GM12878 (cell line): ENCODE results near the gene SLC22A23. TPM values are rescaled to one million over a fixed set of nuclear protein-coding genes. Genes with fewer than 3 reads are reported as not detected.
A peak's percentile ranks its signal among the peaks of the same experiment; 100 is the strongest.

Experiments used
- ATAC-seq: fragments of 200-7000 bp; cut with Tn5 transposase; 3 replicates; pipeline ENCODE4 v1.9.1; 2020; ENCODE audit warnings: mild to moderate bottlenecking, moderate library complexity
- BruUV-seq: library from RNA; stranded (reverse); fragments of 400-500 nt; replicated peaks from 2 replicates; lab custom pipeline; 2021; lab: Mats Ljungman, UMichigan
- CTCF ChIA-PET: fragments of 300-600 bp; sonication (Branson Sonifier 250); formaldehyde crosslinking; extraction: SDS; loops from one replicate; lab custom pipeline; 2021; ENCODE audit warnings: inconsistent platforms; lab: Yijun Ruan, JAX
- POLR2A ChIA-PET: fragments of 350-600 bp; formaldehyde crosslinking; extraction: SDS; loops from one replicate; lab custom pipeline; 2021; ENCODE audit warnings: inconsistent platforms; lab: Charles Lee
- RAD21 ChIA-PET: fragments of 300-600 bp; sonication (Branson Sonifier 250); formaldehyde crosslinking; loops from one replicate; lab custom pipeline; 2023; ENCODE audit warnings: antibody characterized with exemption; ENCODE audit not compliant: unreplicated experiment; lab: Charles Lee
- SMC1A ChIA-PET: fragments of 300-600 bp; sonication (Branson Sonifier 250); formaldehyde crosslinking; loops from one replicate; lab custom pipeline; 2023; ENCODE audit not compliant: unreplicated experiment, uncharacterized antibody; lab: Charles Lee
- DNase-seq: peaks from one replicate; pipeline ENCODE4 v3.0.0-alpha.2; 2011; ENCODE audit warnings: low read depth, low spot score
- FAIRE-seq: peaks from 3 replicates; lab custom pipeline; 2011; peaks lifted over from hg19 to GRCh38; lab: Jason Lieb, UNC
- H2AFZ ChIP-seq: 2 replicates; pipeline ENCODE4 v1.6.0; 2011; ENCODE audit warnings: low read depth, low read length, control low read depth; ENCODE audit not compliant: control insufficient read depth
- H3K27ac ChIP-seq: 2 replicates; pipeline ENCODE4 v1.5.1; 2011; ENCODE audit warnings: control low read depth; ENCODE audit not compliant: control insufficient read depth, insufficient read depth
- H3K27me3 ChIP-seq, 2 experiments: replicated peaks in 1 of 2; 2 replicates each; pipeline versions ENCODE4 v1.6.0 to v1.6.1; 2011; ENCODE audit warnings: low read length in 1 of 2; ENCODE audit not compliant: control insufficient read depth in 2 of 2, insufficient read depth in 2 of 2
- H3K36me3 ChIP-seq, 2 experiments: 2 replicates each; pipeline ENCODE4 v1.5.1; 2011; ENCODE audit warnings: low read length in 1 of 2; ENCODE audit not compliant: control insufficient read depth in 2 of 2, insufficient read depth in 2 of 2
- H3K4me1 ChIP-seq: 2 replicates; pipeline ENCODE4 v1.6.1; 2011; ENCODE audit warnings: mild to moderate bottlenecking, low read length, moderate library complexity, mixed read lengths; ENCODE audit not compliant: control insufficient read depth, insufficient read depth
- H3K4me2 ChIP-seq: 2 replicates; pipeline ENCODE4 v1.6.0; 2011; ENCODE audit warnings: control low read depth; ENCODE audit not compliant: control insufficient read depth, insufficient read depth
- H3K4me3 ChIP-seq: fragments of 200-600 bp; sonication (generic); 2 replicates; pipeline ENCODE4 v1.5.1; 2016
- H3K79me2 ChIP-seq: 2 replicates; pipeline ENCODE4 v1.6.0; 2011; ENCODE audit warnings: low read length; ENCODE audit not compliant: control insufficient read depth, insufficient read depth
- H3K9ac ChIP-seq: 2 replicates; pipeline ENCODE4 v1.8.0; 2011; ENCODE audit warnings: low read length, control low read depth, mixed read lengths; ENCODE audit not compliant: control insufficient read depth, insufficient read depth
- H3K9me3 ChIP-seq: replicated peaks from 3 replicates; pipeline ENCODE4 v1.5.1; 2011; ENCODE audit warnings: mild to moderate bottlenecking, low read length; ENCODE audit not compliant: control insufficient read depth, insufficient read depth
- H4K20me1 ChIP-seq: 2 replicates; pipeline ENCODE4 v1.6.0; 2011; ENCODE audit not compliant: control insufficient read depth, insufficient read depth
- BRCA1 ChIP-seq: IDR thresholded peaks from 2 replicates; pipeline ENCODE4 v1.6.1; 2011; ENCODE audit warnings: low read depth, low read length, improper control_type of control experiment
- CEBPB ChIP-seq, 2 experiments: fragments of 150-350 bp in 1 of 2; IDR thresholded peaks; 2 replicates each; pipeline ENCODE4 v1.6.1; 2012 to 2014; ENCODE audit warnings: low read depth in 2 of 2, low read length in 2 of 2, borderline replicate concordance in 1 of 2, inconsistent platforms in 1 of 2
- CREB1 ChIP-seq: IDR thresholded peaks from 2 replicates; pipeline ENCODE4 v1.6.1; 2012; ENCODE audit warnings: low read depth, mild to moderate bottlenecking, inconsistent platforms
- EED ChIP-seq: sonication (generic); IDR thresholded peaks from 2 replicates; pipeline ENCODE4 v1.6.1; 2016; ENCODE audit warnings: antibody characterized with exemption, low read depth
- HCFC1 ChIP-seq: fragments of 150-350 bp; IDR thresholded peaks from 2 replicates; pipeline ENCODE4 v1.6.1; 2014; ENCODE audit warnings: low read length
- NR2C2 ChIP-seq: IDR thresholded peaks from 2 replicates; pipeline ENCODE4 v1.6.1; 2011; ENCODE audit warnings: borderline replicate concordance, low read depth; ENCODE audit not compliant: control insufficient read depth, insufficient read length
- RBBP5 ChIP-seq: fragments of 200-600 bp; sonication (generic); conservative IDR thresholded peaks from 2 replicates; pipeline ENCODE4 v1.6.1; 2016
- SIN3A ChIP-seq: IDR thresholded peaks from 2 replicates; pipeline ENCODE4 v1.6.1; 2012; ENCODE audit warnings: low read depth, low read length, improper control_type of control experiment
- SP1 ChIP-seq: IDR thresholded peaks from one replicate; pipeline ENCODE4 v1.6.1; 2011; ENCODE audit warnings: low read depth, low read length
- SPI1 ChIP-seq: IDR thresholded peaks from 2 replicates; pipeline ENCODE4 v1.6.1; 2011; ENCODE audit warnings: low read depth, mild to moderate bottlenecking, low read length, moderate library complexity, borderline replicate concordance; ENCODE audit not compliant: insufficient read depth
- TBL1XR1 ChIP-seq: IDR thresholded peaks from 2 replicates; pipeline ENCODE4 v1.6.1; 2012; ENCODE audit warnings: low read depth, low read length, improper control_type of control experiment
- TCF12 ChIP-seq: IDR thresholded peaks from 2 replicates; pipeline ENCODE4 v1.6.1; 2011; ENCODE audit warnings: low read depth, mild to moderate bottlenecking, low read length
- ZNF217 ChIP-seq: fragments of 450-650 bp; IDR thresholded peaks from 2 replicates; pipeline ENCODE4 v1.6.1; 2017; ENCODE audit warnings: antibody characterized with exemption, mild to moderate bottlenecking
- WGBS: methylation state at CpG from one replicate; pipeline ENCODE4 v1.1.6; 2016; ENCODE audit warnings: low lambda C conversion rate; ENCODE audit not compliant: insufficient replicate concordance, insufficient coverage; ENCODE audit errors: missing lambda C conversion rate; 5-methylcytosine and 5-hydroxymethylcytosine counted together
- in situ Hi-C: fragments of 300-500 bp; cut with MboI; formaldehyde crosslinking; loops from 9 replicates; pipeline ENCODE4 v1.14.3; 2018; ENCODE audit warnings: mixed read lengths
- intact Hi-C: fragments of 100-400 bp; cut with micrococcal nuclease; formaldehyde crosslinking; loops from one replicate; pipeline ENCODE4 v1.14.2; 2022; ENCODE audit not compliant: unreplicated experiment
- polyA plus RNA-seq, 11 experiments: library from polyadenylated mRNA; depleted of rRNA in 4 of 11; unstranded in 6 of 11; stranded (reverse) in 5 of 11; fragments of >200 nt; fragmentation: Nextera tagmentation in 4 of 11; fragmentation: Illumina TruSeq in 1 of 11; extraction: Ambion mirVana in 4 of 11; extraction: Trizol in 1 of 11; gene quantifications; 1 replicate in 1 of 11; 2 replicates in 10 of 11; pipeline versions ENCODE4 v1.2.1 to v1.2.3, GENCODE V29; 2011 to 2016; ENCODE audit warnings: inconsistent platforms in 2 of 11, missing spikeins in 2 of 11, low read depth in 1 of 11
- total RNA-seq, 4 experiments: library from RNA; depleted of rRNA in 3 of 4; stranded (reverse); fragments of >200 nt in 3 of 4; fragmentation: Illumina TruSeq in 1 of 4; extraction: Trizol in 1 of 4; gene quantifications; 2 replicates each; pipeline versions ENCODE4 v1.2.1 to v1.2.3, GENCODE V29; 2013 to 2021
- TF ChIP-seq, protein P1 (sequence below): fragments of 450-650 bp; IDR thresholded peaks from 2 replicates; pipeline ENCODE4 v1.6.1; 2016; ENCODE audit warnings: mild to moderate bottlenecking
- TF ChIP-seq, protein P2 (sequence below): IDR thresholded peaks from 2 replicates; pipeline ENCODE4 v1.6.1; 2012; ENCODE audit warnings: low read depth, low read length, improper control_type of control experiment
- TF ChIP-seq, protein P3 (sequence below): fragments of 450-650 bp; IDR thresholded peaks from 2 replicates; pipeline ENCODE4 v1.6.1; 2017; ENCODE audit warnings: borderline replicate concordance
- TF ChIP-seq, protein P4 (sequence below): IDR thresholded peaks from 2 replicates; pipeline ENCODE4 v1.6.1; 2012; ENCODE audit warnings: low read length, inconsistent platforms

SLC22A23 gene
- total and polyA plus RNA-seq, 10 of the 15 experiments (the other 5 are each of a cell fraction or from before 2014, with no cell fraction given): 0.20 to 2.4 (median 0.74) TPM

DNA sequence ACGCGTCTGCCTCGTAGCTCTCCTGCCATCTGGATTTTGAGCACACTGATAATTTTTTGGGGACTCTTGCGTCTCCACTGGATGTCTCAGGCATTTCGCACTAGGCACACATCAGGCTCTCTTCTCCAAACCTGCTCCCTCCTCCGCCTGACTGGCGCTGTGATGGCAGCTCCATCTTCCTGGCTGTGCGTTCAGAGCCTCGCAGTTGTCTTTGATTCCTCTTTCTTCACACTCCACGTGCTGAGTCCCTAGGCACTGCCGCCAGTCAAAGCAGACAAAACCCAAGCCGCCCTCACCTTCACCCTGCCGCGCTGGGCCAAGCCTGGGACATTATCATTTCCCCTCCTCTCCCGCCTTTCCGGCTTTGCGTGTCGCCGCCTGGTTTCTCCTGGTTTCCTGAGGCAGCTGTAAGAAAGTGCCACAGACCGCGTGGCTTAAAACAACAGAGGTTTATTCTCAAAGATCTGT, 197.3 kb downstream of the SLC22A23 start (continued):
- TF ChIP-seq, protein P1, sequence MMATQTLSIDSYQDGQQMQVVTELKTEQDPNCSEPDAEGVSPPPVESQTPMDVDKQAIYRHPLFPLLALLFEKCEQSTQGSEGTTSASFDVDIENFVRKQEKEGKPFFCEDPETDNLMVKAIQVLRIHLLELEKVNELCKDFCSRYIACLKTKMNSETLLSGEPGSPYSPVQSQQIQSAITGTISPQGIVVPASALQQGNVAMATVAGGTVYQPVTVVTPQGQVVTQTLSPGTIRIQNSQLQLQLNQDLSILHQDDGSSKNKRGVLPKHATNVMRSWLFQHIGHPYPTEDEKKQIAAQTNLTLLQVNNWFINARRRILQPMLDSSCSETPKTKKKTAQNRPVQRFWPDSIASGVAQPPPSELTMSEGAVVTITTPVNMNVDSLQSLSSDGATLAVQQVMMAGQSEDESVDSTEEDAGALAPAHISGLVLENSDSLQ: peak; percentile 25; the same call in 1 of the 2 replicates
- TF ChIP-seq EED: 0 out of 2 replicates have a peak, but pooled peaks have one; percentile 17
- TF ChIP-seq BRCA1: no peak
- TF ChIP-seq, protein P2, sequence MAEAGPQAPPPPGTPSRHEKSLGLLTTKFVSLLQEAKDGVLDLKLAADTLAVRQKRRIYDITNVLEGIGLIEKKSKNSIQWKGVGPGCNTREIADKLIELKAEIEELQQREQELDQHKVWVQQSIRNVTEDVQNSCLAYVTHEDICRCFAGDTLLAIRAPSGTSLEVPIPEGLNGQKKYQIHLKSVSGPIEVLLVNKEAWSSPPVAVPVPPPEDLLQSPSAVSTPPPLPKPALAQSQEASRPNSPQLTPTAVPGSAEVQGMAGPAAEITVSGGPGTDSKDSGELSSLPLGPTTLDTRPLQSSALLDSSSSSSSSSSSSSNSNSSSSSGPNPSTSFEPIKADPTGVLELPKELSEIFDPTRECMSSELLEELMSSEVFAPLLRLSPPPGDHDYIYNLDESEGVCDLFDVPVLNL: no peak
- TF ChIP-seq ZNF217: no peak
- TF ChIP-seq CREB1: no peak

DNA sequence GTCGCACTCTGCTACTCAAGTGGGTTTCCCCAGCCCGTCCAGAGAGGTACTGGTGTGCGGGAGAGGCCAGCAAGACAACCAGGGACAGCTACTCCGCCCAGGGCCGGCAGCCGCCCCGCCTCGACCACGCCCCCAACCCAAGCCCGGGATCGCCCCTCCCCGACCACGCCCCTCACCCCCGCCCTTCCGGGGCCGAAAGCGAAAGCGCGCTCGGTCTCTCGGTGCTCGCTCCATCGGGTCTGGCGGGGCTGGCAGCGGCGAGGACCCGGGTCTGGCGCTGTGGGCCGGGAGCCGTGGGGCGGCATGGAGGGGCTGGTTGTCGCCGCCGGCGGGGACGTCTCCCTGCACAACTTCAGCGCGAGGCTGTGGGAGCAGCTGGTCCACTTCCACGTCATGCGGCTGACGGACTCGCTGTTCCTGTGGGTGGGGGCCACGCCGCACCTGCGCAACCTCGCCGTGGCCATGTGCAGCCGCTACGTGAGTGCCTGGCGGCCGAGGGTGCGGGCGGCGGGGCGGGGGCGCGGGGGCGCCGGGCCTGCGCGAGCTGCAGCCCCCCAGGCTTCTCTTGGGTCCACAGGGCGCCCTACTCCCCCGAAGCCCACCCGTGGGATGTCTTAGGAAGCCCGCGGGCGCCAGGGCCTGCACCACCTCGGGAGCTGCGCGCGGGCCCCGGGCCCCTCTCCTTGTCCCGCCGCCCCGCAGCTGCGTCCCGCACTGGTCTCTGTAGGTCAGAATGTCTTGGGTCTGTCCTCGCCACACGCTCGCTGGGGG, 197.9 kb downstream of the SLC22A23 start, which contains the start of gene PSMG4:
Gene PSMG4 (plus strand): TSS at position 228 of the 771 bp plus-strand sequence. CDS start 76 bp downstream, at position 304.
- POLR2A ChIA-PET: interaction anchor here (0.6 to 1.0 kb wide), 4 partner anchors 82 to 881 kb away, joined by 3 to 5 read pairs (median 3); a partner anchor contains a TSS
- TF ChIP-seq TCF12 (0 out of 2 replicates have a peak, but pooled peaks have one; percentile 29), SIN3A (peak; percentile 84; the same call in 1 of the 2 replicates), RBBP5 (no peak), SPI1 (no peak), CEBPB (IDR thresholded peaks at IDR 0.05; ENCODE audit: borderline replicate concordance in 1 of 2, low read depth in 2 of 2, low read length in 2 of 2) (no peak), SP1 (peak; percentile 60), NR2C2 (peak; percentile 68), HCFC1 (peak; percentile 62), TBL1XR1 (no peak)
- TF ChIP-seq, protein P3, sequence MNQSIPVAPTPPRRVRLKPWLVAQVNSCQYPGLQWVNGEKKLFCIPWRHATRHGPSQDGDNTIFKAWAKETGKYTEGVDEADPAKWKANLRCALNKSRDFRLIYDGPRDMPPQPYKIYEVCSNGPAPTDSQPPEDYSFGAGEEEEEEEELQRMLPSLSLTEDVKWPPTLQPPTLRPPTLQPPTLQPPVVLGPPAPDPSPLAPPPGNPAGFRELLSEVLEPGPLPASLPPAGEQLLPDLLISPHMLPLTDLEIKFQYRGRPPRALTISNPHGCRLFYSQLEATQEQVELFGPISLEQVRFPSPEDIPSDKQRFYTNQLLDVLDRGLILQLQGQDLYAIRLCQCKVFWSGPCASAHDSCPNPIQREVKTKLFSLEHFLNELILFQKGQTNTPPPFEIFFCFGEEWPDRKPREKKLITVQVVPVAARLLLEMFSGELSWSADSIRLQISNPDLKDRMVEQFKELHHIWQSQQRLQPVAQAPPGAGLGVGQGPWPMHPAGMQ: no peak
- TF ChIP-seq, protein P4, sequence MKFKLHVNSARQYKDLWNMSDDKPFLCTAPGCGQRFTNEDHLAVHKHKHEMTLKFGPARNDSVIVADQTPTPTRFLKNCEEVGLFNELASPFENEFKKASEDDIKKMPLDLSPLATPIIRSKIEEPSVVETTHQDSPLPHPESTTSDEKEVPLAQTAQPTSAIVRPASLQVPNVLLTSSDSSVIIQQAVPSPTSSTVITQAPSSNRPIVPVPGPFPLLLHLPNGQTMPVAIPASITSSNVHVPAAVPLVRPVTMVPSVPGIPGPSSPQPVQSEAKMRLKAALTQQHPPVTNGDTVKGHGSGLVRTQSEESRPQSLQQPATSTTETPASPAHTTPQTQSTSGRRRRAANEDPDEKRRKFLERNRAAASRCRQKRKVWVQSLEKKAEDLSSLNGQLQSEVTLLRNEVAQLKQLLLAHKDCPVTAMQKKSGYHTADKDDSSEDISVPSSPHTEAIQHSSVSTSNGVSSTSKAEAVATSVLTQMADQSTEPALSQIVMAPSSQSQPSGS: no peak

More for the DNA sequence above, 197.9 kb downstream of the SLC22A23 start, which contains the start of gene PSMG4:
- Histone ChIP-seq H4K20me1 (no peaks in the 10 kb centered on the region), H3K9ac (peak within 1 kb of the TSS; percentile 85), H3K27ac (peak within 1 kb of the TSS; percentile 65), H3K79me2 (peaks cover 46% of the 10 kb centered on the region), H3K27me3 (no peaks in the 10 kb centered on the region), H3K4me3 (peak within 1 kb of the TSS; percentile 100), H2AFZ (peak within 1 kb of the TSS; percentile 87), H3K4me2 (peak within 1 kb of the TSS; percentile 90), H3K9me3 (no peaks in the 10 kb centered on the region; the same call in 2 of the 3 replicates), H3K4me1 (no peaks in the 10 kb centered on the region), H3K36me3 (peaks cover 5% of the 10 kb centered on the region in 2 experiments)
- CTCF ChIA-PET: interaction anchor here (0.5 to 4.4 kb wide), 5 partner anchors 9 to 261 kb away, joined by 3 to 26 read pairs (median 3); partner anchors contain the start of genes BPHL and TUBB2A
- WGBS: 2% methylated on average over 46 of the region's 80 CpGs
- peak; percentile 59 for FAIRE-seq
- SMC1A ChIA-PET: interaction anchor here (0.6 to 1.6 kb wide), 5 partner anchors 23 to 473 kb away, joined by 3 to 8 read pairs (median 4); no protein-coding TSS in a partner anchor
- RAD21 ChIA-PET: interaction anchor here (0.5 to 2.3 kb wide), 3 partner anchors 22 to 102 kb away, joined by 3 to 9 read pairs (median 4); partner anchors contain the start of gene TUBB2A
- ATAC-seq: peak; percentile 92
- in situ Hi-C loops: no loop called here
- intact Hi-C loops: loop anchor here (2.0 kb wide), 1 partner anchor 132 kb away; no protein-coding TSS in a partner anchor
- DNase-seq: peak; percentile 48
- no TSS peak for BruUV-seq
